Measurements from ENCODE around the gene RRBP1.
"Not testable (repeated sequence)": the region's sequence is repeated elsewhere in the genome, so short reads cannot be mapped to it uniquely, and the experiment has no call there.

Gene RRBP1

GRCh38 chr20:17709361-17710293 is 27.6 kb upstream of the RRBP1 start:
- no peak for DNase-seq (ENCODE audit: low spot score)

GRCh38 chr20:17708675-17709360 is 26.8 kb upstream of the RRBP1 start:
- DNase-seq (ENCODE audit: low spot score), result no peak

- DNase-seq (ENCODE audit: low spot score), result not testable (repeated sequence)
Measured at GRCh38 chr20:17707951-17708350, 25.9 kb upstream of the RRBP1 start.

DNA sequence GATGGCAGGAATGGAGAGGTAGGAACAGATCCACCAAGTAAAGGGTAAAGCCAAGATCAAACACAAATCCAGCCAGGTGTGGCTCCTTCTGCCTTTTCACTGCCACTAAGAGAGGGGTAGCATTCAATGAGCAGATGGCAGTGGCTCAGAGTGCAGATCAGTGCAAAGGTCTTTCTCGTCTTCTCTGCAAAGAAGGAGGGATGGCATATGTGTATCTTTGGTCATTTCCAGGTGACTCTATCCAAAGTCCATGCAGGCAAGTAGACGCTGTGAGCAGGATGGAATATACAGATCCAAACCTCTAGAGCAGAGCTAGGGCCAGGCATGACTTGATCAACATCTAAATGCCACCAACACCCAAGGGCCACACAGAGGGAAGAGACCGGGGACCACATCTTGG is 24.6 kb upstream of the RRBP1 start:
- DNase-seq (ENCODE audit: low spot score), result no peak

- no peak for DNase-seq (ENCODE audit: low spot score)
Measured at GRCh38 chr20:17705916-17706315, 23.9 kb upstream of the RRBP1 start.

DNA sequence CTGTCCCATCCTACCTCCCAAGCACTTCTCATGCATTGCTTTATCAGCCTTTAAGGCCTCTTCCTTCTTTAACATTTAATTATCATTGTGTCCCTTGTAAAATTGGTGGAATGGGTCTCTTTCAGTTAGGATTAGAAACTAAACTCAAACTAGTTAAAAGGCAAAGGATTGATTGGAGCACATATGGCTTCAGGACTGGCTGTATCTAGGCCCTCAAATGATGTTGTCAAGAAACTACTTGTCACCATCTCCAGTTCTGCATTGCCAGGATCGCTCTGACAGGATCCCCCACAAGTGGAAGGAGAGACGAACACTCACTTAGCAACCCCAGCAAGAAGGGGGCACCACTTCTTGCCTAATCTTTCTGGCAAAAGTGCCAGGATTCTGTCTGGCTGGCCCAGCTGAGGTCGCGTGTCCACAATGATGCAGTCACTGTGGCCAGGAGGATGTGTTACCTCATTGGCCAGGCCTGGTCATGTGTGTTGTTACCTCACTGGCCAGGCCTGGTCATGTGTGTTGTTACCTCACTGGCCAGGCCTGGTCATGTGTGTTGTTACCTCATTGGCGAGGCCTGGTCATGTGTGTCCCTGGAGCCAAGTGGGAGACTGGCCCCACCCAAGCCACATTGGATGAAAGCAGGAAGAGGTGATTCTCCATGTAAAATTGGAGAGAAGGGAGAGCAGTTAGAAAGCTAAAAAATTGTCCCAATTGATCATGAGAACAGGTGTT is 22.7 kb upstream of the RRBP1 start:
- DNase-seq (ENCODE audit: low spot score), result no peak

- no peak for DNase-seq (ENCODE audit: low spot score)
Measured at GRCh38 chr20:17701826-17702225, 19.8 kb upstream of the RRBP1 start.

- no peak for DNase-seq (ENCODE audit: low spot score)
Measured at GRCh38 chr20:17700637-17701036, 18.6 kb upstream of the RRBP1 start.

DNA sequence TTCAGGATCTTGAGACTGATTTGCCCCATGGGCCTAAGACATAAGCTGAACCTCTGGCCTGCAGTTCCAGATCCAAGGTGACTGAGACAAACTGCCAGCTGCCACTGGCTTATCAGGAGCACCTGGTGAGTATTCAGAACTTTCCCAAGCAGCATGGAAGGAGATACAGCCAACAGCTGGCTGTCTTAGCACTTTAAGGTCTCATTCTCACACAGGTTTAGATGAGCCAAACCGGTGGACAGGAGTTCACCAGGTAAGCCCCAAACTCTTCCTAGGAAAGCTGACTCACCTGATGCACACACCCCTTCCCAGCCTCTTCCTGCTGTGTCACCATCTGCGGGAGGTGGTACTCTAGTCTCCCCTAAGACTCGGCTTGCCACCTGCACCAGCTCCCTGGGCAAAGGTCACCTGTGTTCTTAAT is 17.9 kb upstream of the RRBP1 start, which contains the start of gene BANF2:
BANF2 (plus strand) TSS at position 36 of the 421 bp plus-strand sequence. CDS start 25,060 bp downstream, outside the sequence.
- no peak for DNase-seq (ENCODE audit: low spot score)

DNA sequence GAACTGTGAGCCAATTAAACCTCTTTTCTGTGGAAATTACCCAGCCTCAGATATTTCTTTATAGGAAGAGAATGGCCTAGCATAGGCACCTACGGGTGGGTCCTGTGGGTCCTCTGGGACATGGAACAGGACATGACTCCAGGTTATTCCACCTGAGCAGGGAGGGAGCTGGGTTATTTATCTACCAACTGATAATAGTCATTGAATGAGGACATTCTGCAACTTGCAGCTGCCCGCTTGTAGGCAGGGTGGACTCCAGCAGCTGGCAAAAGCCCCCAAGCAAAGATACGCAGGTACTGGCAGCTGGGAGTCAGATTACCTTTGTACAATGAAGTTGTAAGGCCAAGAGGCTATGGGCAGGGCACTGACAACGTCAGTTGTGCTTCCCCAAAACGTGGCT is 16.3 kb upstream of the RRBP1 start:
- DNase-seq (ENCODE audit: low spot score), result no peak

DNA sequence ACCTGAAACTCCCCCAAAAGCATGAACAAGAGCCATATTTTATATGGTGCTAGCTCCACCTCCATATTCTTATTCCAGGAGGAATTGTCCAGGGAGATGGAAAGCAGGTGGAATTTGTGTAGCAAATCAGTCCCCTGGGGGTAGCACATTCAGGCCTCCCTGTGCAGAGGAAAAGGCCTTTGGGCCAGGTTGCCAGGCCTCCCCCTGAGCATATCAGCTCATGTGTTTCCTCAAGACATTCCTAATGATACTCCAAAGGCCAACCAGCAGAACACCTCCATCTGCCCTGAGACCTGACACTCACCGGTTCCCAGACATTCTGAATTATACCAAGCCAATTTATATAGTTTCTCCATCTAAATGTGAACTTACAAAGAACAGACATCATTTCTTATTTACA is 15.1 kb upstream of the RRBP1 start:
- DNase-seq (ENCODE audit: low spot score), result no peak

DNA sequence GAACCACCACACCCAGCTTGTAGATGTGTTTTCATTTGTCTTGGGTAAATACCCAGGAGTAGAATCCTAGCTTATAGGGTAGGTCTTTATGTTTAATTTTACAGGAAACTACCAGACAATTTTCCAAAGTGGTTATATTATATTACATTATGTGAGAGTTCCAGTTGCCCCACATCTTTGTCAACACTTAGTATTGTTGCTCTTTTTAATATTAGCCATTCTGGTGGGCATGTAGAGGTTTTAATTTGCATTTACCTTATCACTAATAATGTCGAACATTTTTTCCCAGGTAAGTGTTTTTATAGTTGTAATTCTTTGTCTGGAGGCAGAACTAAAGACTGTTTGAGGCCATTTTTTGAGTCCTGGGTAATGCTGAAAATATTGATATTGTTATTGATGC is 14.2 kb upstream of the RRBP1 start:
- no peak for DNase-seq (ENCODE audit: low spot score)

GRCh38 chr20:17694767-17695166 is 12.7 kb upstream of the RRBP1 start:
- no peak for DNase-seq (ENCODE audit: low spot score)

DNA sequence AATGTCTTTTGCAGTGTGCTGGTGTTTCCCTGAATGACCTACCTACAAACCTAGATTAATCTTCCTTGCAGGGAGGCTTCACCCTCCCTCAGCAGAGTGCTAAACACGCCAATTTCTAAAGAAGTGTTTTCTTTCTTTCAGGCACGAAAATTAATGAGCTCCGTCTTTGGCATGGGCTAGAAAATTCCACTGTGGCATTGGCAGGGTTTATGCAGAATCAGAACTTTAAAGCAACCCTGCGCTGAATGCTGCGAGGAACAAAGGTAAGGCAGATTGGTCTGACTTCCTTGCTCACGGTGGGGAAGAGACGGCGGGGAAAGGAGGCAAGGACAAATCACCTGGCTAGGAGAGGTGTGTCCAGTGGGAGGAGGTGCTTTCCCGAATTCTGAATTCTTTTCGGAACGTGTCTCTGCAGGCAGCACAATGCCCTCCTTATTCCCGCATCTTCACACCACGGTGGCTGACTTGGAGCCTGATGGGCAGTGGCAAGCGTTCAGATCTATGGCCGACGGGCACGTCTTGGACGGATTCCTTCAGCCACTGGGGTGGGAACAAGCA is 11.5 kb upstream of the RRBP1 start:
- no peak for DNase-seq (ENCODE audit: low spot score)

GRCh38 chr20:17691758-17692157 is 9.7 kb upstream of the RRBP1 start:
- DNase-seq (ENCODE audit: low spot score), result no peak

DNA sequence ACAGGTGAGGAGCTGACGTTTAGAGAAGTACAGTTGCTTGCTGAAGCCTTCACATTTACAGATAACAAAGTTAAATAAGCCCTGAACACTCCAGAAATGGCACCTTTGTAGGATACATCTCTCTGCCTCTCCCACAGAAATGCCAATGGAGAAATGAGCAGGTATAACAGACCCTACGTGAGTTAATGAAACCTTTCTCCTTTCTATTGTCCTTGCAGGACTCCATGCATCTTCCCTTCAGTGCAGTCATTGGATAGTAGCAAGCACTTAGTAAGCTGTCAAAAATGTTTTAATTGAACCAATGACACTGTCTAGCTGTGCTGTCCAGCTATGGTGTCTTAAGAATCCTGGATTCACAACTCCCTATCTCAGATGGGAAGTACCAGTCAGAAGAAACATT is 8.1 kb upstream of the RRBP1 start:
- DNase-seq (ENCODE audit: low spot score), result no peak

DNA sequence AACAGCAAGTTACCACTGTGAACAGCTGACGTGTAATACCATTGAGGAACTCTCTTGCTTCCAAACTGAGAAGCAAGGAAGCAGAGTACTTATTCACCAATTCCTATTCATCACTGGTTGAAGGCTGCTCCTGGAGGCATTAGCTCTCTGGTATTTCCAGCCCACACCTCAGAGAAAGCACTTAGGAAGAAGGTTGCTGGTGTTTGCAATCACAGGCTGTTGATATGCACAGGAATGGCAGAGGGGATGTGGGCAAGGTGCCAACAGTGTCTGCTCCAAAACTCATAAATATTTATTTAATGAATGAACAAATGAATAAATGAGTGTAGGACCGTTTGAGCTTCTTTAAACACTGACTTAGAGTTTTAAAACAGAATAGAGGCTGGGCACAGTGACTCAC is 6.9 kb upstream of the RRBP1 start:
- DNase-seq (ENCODE audit: low spot score), result no peak

DNA sequence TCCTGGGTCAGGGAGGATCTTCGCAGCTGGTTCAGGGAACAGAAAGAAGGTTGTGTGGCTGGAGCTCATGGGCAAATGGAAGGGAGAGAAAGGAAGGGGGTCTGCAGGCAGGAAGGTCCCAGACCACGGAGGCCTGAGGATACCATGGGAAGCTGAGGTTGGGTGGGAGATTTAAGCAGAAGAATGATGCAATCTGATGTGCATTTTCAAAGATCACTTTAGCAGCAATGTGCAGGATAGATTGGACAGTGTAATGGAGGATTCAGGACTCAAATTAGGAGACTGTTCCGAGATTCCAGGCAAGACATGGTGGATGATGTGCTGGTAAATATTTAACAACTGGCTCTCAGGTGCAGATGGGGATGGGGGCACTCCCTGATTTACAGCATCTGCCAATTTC is 5.8 kb upstream of the RRBP1 start:
- DNase-seq (ENCODE audit: low spot score), result no peak

GRCh38 chr20:17685168-17685567 is 3.1 kb upstream of the RRBP1 start:
- DNase-seq (ENCODE audit: low spot score), result no peak

DNA sequence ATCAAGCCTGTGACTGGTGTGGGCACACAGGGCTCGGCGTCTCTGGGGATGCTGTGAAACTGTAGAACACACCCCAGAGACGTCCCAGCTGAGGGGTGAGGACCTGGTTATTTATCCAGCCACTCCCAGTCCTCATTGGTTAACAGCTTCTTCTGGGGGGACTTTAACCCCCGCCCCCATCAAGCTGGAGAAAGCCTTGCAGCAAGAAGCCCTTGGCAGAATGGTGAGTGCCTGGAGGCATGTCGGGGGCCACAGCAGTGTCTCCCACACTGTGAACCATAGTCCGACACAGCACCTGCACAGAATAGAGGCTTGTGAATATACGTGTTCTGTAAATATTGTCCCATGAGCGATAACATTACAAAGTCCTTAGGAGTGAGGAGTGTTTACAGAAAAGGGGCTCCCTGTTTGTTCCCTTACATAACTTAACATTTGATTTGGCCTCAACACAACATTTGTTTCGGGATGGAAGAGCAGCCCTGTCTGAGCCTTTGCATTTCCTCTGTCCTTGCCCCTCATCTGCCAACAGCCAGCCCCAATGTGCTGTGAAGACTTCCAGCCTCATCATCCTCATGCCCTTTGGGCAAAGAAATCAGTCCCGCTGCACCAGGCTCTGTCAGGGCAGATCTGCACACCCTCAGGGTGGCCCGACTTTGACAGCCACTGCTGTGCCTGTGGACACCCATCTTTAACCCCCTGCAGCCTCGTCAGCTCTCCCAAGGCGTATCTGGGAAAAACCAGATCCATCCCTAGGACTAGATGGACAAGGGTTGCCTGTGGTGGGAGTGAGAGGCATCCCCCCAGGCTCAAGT is 2.2 kb upstream of the RRBP1 start:
- DNase-seq (ENCODE audit: low spot score), result no peak
